Liver (tissue), 9 donors: ENCODE measurements around the gene PBX4. TPM values are rescaled to one million over a fixed set of nuclear protein-coding genes. Genes with fewer than 3 reads are reported as not detected.

Source experiments
- DNase-seq: peaks from one replicate; pipeline ENCODE4 v3.0.0-alpha.2; 2017; ENCODE audit warnings: low spot score
- H3K27ac ChIP-seq, 2 donors: one replicate each; pipeline ENCODE4 v1.7.0; 2013; ENCODE audit warnings: inconsistent platforms in 2 of 2, low read length in 2 of 2, control low read depth in 1 of 2, low read depth in 1 of 2, mild to moderate bottlenecking in 1 of 2
- H3K27me3 ChIP-seq, 4 donors: one replicate each; pipeline versions ENCODE4 v1.6.1 to v1.7.0; 2013; ENCODE audit warnings: low read length in 3 of 4, inconsistent platforms in 1 of 4, mild to moderate bottlenecking in 1 of 4, moderate library complexity in 1 of 4; ENCODE audit not compliant: control insufficient read depth in 4 of 4, insufficient read depth in 4 of 4
- H3K36me3 ChIP-seq, 4 donors: one replicate each; pipeline versions ENCODE4 v1.6.1 to v1.7.0; 2013; ENCODE audit warnings: low read length in 3 of 4, mild to moderate bottlenecking in 3 of 4, low read depth in 1 of 4, moderate library complexity in 1 of 4; ENCODE audit not compliant: control insufficient read depth in 4 of 4, insufficient read depth in 3 of 4
- H3K4me1 ChIP-seq, 4 donors: one replicate each; pipeline versions ENCODE4 v1.6.1 to v1.7.0; 2013; ENCODE audit warnings: low read length in 3 of 4, mild to moderate bottlenecking in 3 of 4, moderate library complexity in 1 of 4; ENCODE audit not compliant: control insufficient read depth in 4 of 4, insufficient read depth in 4 of 4
- H3K4me3 ChIP-seq, 3 donors: one replicate each; pipeline versions ENCODE4 v1.6.1 to v1.7.0; 2013; ENCODE audit warnings: low read length in 3 of 3, control low read depth in 1 of 3, low read depth in 1 of 3, mild to moderate bottlenecking in 1 of 3
- H3K9ac ChIP-seq, 2 donors: one replicate each; pipeline ENCODE4 v1.7.0; 2013; ENCODE audit warnings: low read length in 2 of 2, mild to moderate bottlenecking in 2 of 2, moderate library complexity in 2 of 2, control low read depth in 1 of 2, low read depth in 1 of 2
- H3K9me3 ChIP-seq, 4 donors: one replicate each; pipeline versions ENCODE4 v1.6.1 to v1.7.0; 2013; ENCODE audit warnings: low read length in 3 of 4; ENCODE audit not compliant: control insufficient read depth in 4 of 4
- ATF3 ChIP-seq: IDR thresholded peaks from 2 replicates; pipeline ENCODE4 v1.6.1; 2016; ENCODE audit warnings: antibody characterized with exemption
- CTCF ChIP-seq: fragments of 150-350 bp; IDR thresholded peaks from 2 replicates; pipeline ENCODE4 v1.5.1; 2017; ENCODE audit warnings: improper control_type of control experiment, low read depth, low read length; ENCODE audit not compliant: missing input control
- EGR1 ChIP-seq, 2 donors: IDR thresholded peaks; 2 replicates each; pipeline ENCODE4 v1.6.1; 2016 to 2018; ENCODE audit warnings: antibody characterized with exemption in 2 of 2, low read depth in 2 of 2
- FOXA1 ChIP-seq: IDR thresholded peaks from 2 replicates; pipeline ENCODE4 v1.6.1; 2016; ENCODE audit warnings: antibody characterized with exemption
- FOXA2 ChIP-seq: IDR thresholded peaks from 2 replicates; pipeline ENCODE4 v1.6.1; 2016; ENCODE audit warnings: antibody characterized with exemption
- GABPA ChIP-seq, 2 donors: IDR thresholded peaks in 1 of 2; conservative IDR thresholded peaks in 1 of 2; 2 replicates each; pipeline ENCODE4 v1.6.1; 2016; ENCODE audit warnings: antibody characterized with exemption in 2 of 2, mild to moderate bottlenecking in 1 of 2, moderate library complexity in 1 of 2
- HNF4A ChIP-seq, 2 donors: conservative IDR thresholded peaks; 2 replicates each; pipeline ENCODE4 v1.6.1; 2016; ENCODE audit warnings: antibody characterized with exemption in 2 of 2, mild to moderate bottlenecking in 2 of 2
- HNF4G ChIP-seq: IDR thresholded peaks from 2 replicates; pipeline ENCODE4 v1.6.1; 2016; ENCODE audit warnings: antibody characterized with exemption
- JUND ChIP-seq, 2 donors: IDR thresholded peaks; 2 replicates each; pipeline ENCODE4 v1.6.1; 2016; ENCODE audit warnings: antibody characterized with exemption in 2 of 2
- MAX ChIP-seq: IDR thresholded peaks from 2 replicates; pipeline ENCODE4 v1.6.1; 2016; ENCODE audit warnings: antibody characterized with exemption
- NR2F2 ChIP-seq: IDR thresholded peaks from 2 replicates; pipeline ENCODE4 v1.6.1; 2016; ENCODE audit warnings: antibody characterized with exemption
- RAD21 ChIP-seq, 2 donors: IDR thresholded peaks; 2 replicates each; pipeline ENCODE4 v1.6.1; 2016; ENCODE audit warnings: antibody characterized with exemption in 2 of 2, mild to moderate bottlenecking in 2 of 2
- REST ChIP-seq: IDR thresholded peaks from 2 replicates; pipeline ENCODE4 v1.6.1; 2016; ENCODE audit warnings: antibody characterized with exemption, mild to moderate bottlenecking
- RXRA ChIP-seq, 2 donors: IDR thresholded peaks; 2 replicates each; pipeline ENCODE4 v1.6.1; 2017 to 2018; ENCODE audit warnings: antibody characterized with exemption in 2 of 2, mild to moderate bottlenecking in 1 of 2
- SP1 ChIP-seq: IDR thresholded peaks from 2 replicates; pipeline ENCODE4 v1.6.1; 2018; ENCODE audit warnings: antibody characterized with exemption, mild to moderate bottlenecking
- TAF1 ChIP-seq: conservative IDR thresholded peaks from 2 replicates; pipeline ENCODE4 v1.6.1; 2016; ENCODE audit warnings: antibody characterized with exemption, mild to moderate bottlenecking
- YY1 ChIP-seq: IDR thresholded peaks from 2 replicates; pipeline ENCODE4 v1.6.1; 2016; ENCODE audit warnings: antibody characterized with exemption, mild to moderate bottlenecking
- ZBTB33 ChIP-seq: IDR thresholded peaks from 2 replicates; pipeline ENCODE4 v1.6.1; 2016; ENCODE audit warnings: antibody characterized with exemption
- WGBS: extraction: QIAGEN DNeasy Blood & Tissue Kit; methylation state at CpG from one replicate; pipeline ENCODE4 v1.1.7; 2013; 5-methylcytosine and 5-hydroxymethylcytosine counted together
- polyA plus RNA-seq, 2 donors: library from polyadenylated mRNA; stranded (reverse) in 1 of 2; unstranded in 1 of 2; fragments of 200-250 nt in 1 of 2; fragments of >200 nt in 1 of 2; fragmentation: Nextera tagmentation in 1 of 2; extraction: Ambion mirVana in 1 of 2; gene quantifications; one replicate each; pipeline versions ENCODE4 v1.2.1 to v1.2.3, GENCODE V29; 2013 to 2015
- total RNA-seq, 2 donors: library from RNA; depleted of rRNA; stranded (reverse); fragments of >200 nt; gene quantifications; one replicate each; pipeline ENCODE4 v1.2.3, GENCODE V29; 2014
- donor health status: healthy.
- donor health status: healthy.
- donor health status: healthy.
- donor health status: healthy.
- donor health status: healthy.

The PBX4 gene
- total and polyA plus RNA-seq, 4 donors: 0.19 to 0.59 (median 0.21) TPM; not detected in 1

GRCh38 chr19:19619181-19619848 lies 828 bp upstream of the PBX4 start:
- Histone ChIP-seq H3K4me3 (no peak overlapping the region), H3K9me3 (peaks cover 0 to 8% (median 0%) of the 10 kb centered on the region in 4 donors), H3K27me3 (no peaks in the 10 kb centered on the region), H3K4me1 (no peaks in the 10 kb centered on the region), H3K36me3 (no peaks in the 10 kb centered on the region), H3K9ac (no peak overlapping the region), H3K27ac (no peak overlapping the region)
- 50% methylated on average over 21 of the region's 21 CpGs for WGBS
- no peak for DNase-seq
- TF ChIP-seq SP1 (no peak), RXRA (IDR thresholded peaks at IDR 0.05) (no peak), HNF4A (conservative IDR thresholded peaks at IDR 0.05) (no peak), ATF3 (no peak), FOXA1 (no peak), CTCF (no peak), GABPA (IDR thresholded peaks at IDR 0.05 in 1 of 2, conservative IDR thresholded peaks at IDR 0.05 in 1 of 2) (no peak), HNF4G (no peak), ZBTB33 (no peak), EGR1 (IDR thresholded peaks at IDR 0.05; ENCODE audit: low read depth in 2 of 2) (no peak), YY1 (no peak), REST (no peak), JUND (IDR thresholded peaks at IDR 0.05) (no peak), RAD21 (IDR thresholded peaks at IDR 0.05) (no peak), FOXA2 (no peak), NR2F2 (no peak), TAF1 (no peak), MAX (no peak)
